H1 (cell line): ENCODE measurements around the gene MYL7. TPM values are rescaled to one million over a fixed set of nuclear protein-coding genes. Genes with fewer than 3 reads are reported as not detected.

Source experiments
- GTF2F1 ChIP-seq: IDR thresholded peaks from 2 replicates; pipeline ENCODE4 v1.6.1; 2012; ENCODE audit warnings: low read depth, low read length, improper control_type of control experiment, borderline replicate concordance
- POLR2AphosphoS5 ChIP-seq: IDR thresholded peaks from 2 replicates; pipeline ENCODE4 v1.6.1; 2011; ENCODE audit warnings: low read depth, low read length
- SAP30 ChIP-seq: fragments of 300-600 bp; sonication (generic); IDR thresholded peaks from 2 replicates; pipeline ENCODE4 v1.7.1; 2012; ENCODE audit warnings: low read length, moderate library complexity, mild to moderate bottlenecking, inconsistent platforms; ENCODE audit not compliant: insufficient read depth, insufficient replicate concordance
- YY1 ChIP-seq: IDR thresholded peaks from 2 replicates; pipeline ENCODE4 v1.6.1; 2011; ENCODE audit warnings: low read depth, mild to moderate bottlenecking, low read length
- polyA plus RNA-seq, 7 experiments: library from polyadenylated mRNA; depleted of rRNA in 3 of 7; stranded (reverse) in 5 of 7; unstranded in 2 of 7; fragments of >200 nt in 5 of 7; fragments of 200-250 nt in 2 of 7; gene quantifications; 1 replicate in 5 of 7; 2 replicates in 1 of 7; 4 replicates in 1 of 7; pipeline versions ENCODE4 v1.2.1 to v1.2.3, GENCODE V29; 2011 to 2013; ENCODE audit warnings: missing spikeins in 2 of 7, mixed read lengths in 2 of 7
- total RNA-seq: library from RNA; stranded (reverse); fragmentation: NEBNext Ultra II Directional; extraction: Animal tissue kit (Norgen Biotek cat#: 25700); gene quantifications from 2 replicates; pipeline ENCODE4 v1.2.1, GENCODE V29; 2021

Gene MYL7
- total and polyA plus RNA-seq, 2 of the 8 experiments (the other 6 are each of a cell fraction or from before 2014, with no cell fraction given), result 3.3 to 3.4 TPM

DNA sequence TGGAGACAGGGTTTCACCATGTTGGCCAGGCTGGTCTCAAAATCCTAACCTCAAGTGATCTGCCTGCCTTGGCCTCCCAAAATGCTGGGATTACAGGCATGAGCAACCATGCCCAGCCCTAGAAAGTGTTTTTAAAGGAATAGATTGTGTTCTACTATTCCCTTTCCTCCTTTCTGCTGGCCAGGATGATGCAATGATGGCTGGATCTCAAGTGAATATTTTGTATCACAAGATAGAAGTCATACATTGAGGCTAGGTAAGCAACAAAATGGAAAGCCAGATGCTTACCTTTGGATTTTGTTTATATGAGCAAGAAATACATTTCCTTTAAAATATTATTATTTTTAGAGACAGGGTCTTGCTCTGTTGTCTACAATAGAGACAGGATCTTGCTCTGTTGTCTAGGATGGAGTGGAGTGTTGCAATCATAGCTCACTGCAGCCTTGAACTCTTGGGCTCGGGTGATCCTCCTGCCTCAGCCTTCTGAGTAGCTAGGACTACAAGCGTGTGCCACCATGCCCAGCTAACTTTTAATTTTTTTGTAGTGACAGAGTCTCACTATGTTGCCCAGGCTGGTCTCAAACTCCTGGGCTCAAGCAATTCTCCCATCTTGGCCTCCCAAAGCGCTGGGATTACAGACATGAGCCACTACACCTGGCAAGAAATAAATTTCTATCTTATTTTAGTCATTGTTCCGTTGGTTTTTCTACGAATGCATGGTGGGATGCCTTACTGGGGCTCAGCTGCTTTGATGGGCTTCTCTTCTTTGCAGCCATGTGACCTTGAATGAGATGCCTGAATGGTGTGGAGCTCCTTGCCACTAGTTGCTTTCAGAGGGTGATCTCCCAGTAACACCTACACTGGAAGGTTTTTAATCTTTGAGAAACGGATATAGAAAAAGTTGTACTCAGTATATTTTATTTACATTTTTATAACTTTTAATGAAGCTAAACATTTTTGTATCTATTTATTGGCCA is 42.8 kb downstream of the MYL7 start (continued):
- no peak for TF ChIP-seq POLR2AphosphoS5
- no peak for TF ChIP-seq YY1
- no peak for TF ChIP-seq SAP30
- TF ChIP-seq GTF2F1, result no peak
